ENCODE results near the gene ATP2B2.

ATP2B2 gene

GRCh38 chr3:10334459-10334858, 170.9 kb downstream of the ATP2B2 start:
- DNase-seq, result peak in 20 of 56 donors; percentile 8 to 67 (median 30)

GRCh38 chr3:10334042-10334441, 171.3 kb downstream of the ATP2B2 start:
- peak in 7 of 56 donors; percentile 9 to 67 (median 45) for DNase-seq

GRCh38 chr3:10333349-10333650, 172.1 kb downstream of the ATP2B2 start:
- DNase-seq, result no peak

- no peak for DNase-seq
Observed at GRCh38 chr3:10332481-10333348, 172.7 kb downstream of the ATP2B2 start.

GRCh38 chr3:10331320-10331719, 174.1 kb downstream of the ATP2B2 start:
- DNase-seq, result no peak

GRCh38 chr3:10330319-10330718, 175.1 kb downstream of the ATP2B2 start:
- DNase-seq, result no peak

GRCh38 chr3:10329495-10330015, 175.8 kb downstream of the ATP2B2 start:
- DNase-seq, result no peak

- no peak for DNase-seq
Observed at GRCh38 chr3:10328460-10329071, 176.8 kb downstream of the ATP2B2 start.

GRCh38 chr3:10327592-10327991, 177.8 kb downstream of the ATP2B2 start:
- DNase-seq, result no peak

- DNase-seq, result no peak
Observed at GRCh38 chr3:10322352-10322710, 183.1 kb downstream of the ATP2B2 start.

GRCh38 chr3:10321630-10322351, 183.6 kb downstream of the ATP2B2 start:
- no peak for DNase-seq

GRCh38 chr3:10320320-10320677, 185.1 kb downstream of the ATP2B2 start:
- no peak for DNase-seq

- no peak for DNase-seq
Observed at GRCh38 chr3:10319804-10320203, 185.6 kb downstream of the ATP2B2 start.

- DNase-seq, result no peak
Observed at GRCh38 chr3:10319251-10319650, 186.1 kb downstream of the ATP2B2 start.

GRCh38 chr3:10317961-10318350, 187.4 kb downstream of the ATP2B2 start:
- no peak for DNase-seq

GRCh38 chr3:10317311-10317960, 187.9 kb downstream of the ATP2B2 start:
- no peak for DNase-seq

- DNase-seq, result peak in 9 of 56 donors; percentile 7 to 54 (median 23)
Observed at GRCh38 chr3:10315771-10316344, 189.5 kb downstream of the ATP2B2 start.

- DNase-seq, result no peak
Observed at GRCh38 chr3:10315101-10315500, 190.3 kb downstream of the ATP2B2 start.

- DNase-seq, result no peak
Observed at GRCh38 chr3:10312861-10313260, 192.5 kb downstream of the ATP2B2 start.

GRCh38 chr3:10312391-10312790, 193.0 kb downstream of the ATP2B2 start:
- no peak for DNase-seq

GRCh38 chr3:10311710-10312109, 193.7 kb downstream of the ATP2B2 start:
- DNase-seq, result no peak
